Measurements from ENCODE around the gene SKOR1. TPM values are rescaled to one million over a fixed set of nuclear protein-coding genes. Genes with fewer than 3 reads are reported as not detected.
A peak's percentile ranks its signal among the peaks of the same experiment; 100 is the strongest.

The SKOR1 gene
- total RNA-seq, 1 experiment from 2014 or later: 0.13 TPM

DNA sequence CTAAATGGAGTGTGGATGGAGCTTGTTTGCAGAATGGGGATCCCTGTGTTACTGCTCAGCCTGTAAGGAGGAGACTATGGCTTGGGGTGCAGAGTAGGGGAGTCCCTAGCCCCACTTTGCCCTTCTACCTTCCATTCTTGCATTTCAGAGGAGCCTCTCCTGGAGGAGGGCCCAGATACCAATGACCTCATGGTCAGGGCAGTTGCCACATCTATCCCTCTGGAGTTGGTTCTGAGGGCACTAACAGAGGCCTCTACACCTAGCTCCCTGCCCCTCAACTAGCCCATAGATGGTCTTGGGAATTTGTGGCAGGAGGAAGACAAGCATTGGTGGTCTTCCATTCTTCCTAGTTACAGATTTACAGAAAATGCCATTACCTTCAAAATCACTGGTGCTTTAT, 6.1 kb downstream of the SKOR1 start:
- H3K79me2 ChIP-seq (ENCODE audit: low read depth): no peaks in the 10 kb centered on the region
- intact Hi-C loops (cut with micrococcal nuclease; ENCODE audit: unreplicated experiment): loop anchor here (10.0 kb wide), 4 partner anchors 587 to 947 kb away; no protein-coding TSS in a partner anchor
- TF ChIP-seq, protein P1, sequence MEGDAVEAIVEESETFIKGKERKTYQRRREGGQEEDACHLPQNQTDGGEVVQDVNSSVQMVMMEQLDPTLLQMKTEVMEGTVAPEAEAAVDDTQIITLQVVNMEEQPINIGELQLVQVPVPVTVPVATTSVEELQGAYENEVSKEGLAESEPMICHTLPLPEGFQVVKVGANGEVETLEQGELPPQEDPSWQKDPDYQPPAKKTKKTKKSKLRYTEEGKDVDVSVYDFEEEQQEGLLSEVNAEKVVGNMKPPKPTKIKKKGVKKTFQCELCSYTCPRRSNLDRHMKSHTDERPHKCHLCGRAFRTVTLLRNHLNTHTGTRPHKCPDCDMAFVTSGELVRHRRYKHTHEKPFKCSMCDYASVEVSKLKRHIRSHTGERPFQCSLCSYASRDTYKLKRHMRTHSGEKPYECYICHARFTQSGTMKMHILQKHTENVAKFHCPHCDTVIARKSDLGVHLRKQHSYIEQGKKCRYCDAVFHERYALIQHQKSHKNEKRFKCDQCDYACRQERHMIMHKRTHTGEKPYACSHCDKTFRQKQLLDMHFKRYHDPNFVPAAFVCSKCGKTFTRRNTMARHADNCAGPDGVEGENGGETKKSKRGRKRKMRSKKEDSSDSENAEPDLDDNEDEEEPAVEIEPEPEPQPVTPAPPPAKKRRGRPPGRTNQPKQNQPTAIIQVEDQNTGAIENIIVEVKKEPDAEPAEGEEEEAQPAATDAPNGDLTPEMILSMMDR (conservative IDR thresholded peaks at IDR 0.05): no peak
- TF ChIP-seq EZH2 (IDR thresholded peaks at IDR 0.05; ENCODE audit: low read depth): no peak
- no TSS peak for BruUV-seq (replicated peaks)
- CTCF ChIA-PET: interaction anchor here (0.9 kb wide), 1 partner anchor 530 kb away, joined by 4 read pairs; no protein-coding TSS in a partner anchor
- POLR2A ChIA-PET (ENCODE audit: unreplicated experiment): no interaction called here
- H3K9me2 ChIP-seq (ENCODE audit: insufficient read depth): no peaks in the 10 kb centered on the region
- no peaks in the 10 kb centered on the region for H3F3A ChIP-seq (ENCODE audit: insufficient read depth, low read depth)
- no peaks in the 10 kb centered on the region for H3K9me3 ChIP-seq (ENCODE audit: insufficient read depth, low read depth)
- H3K36me3 ChIP-seq (ENCODE audit: low read depth): no peaks in the 10 kb centered on the region
- no peaks in the 10 kb centered on the region; the same call in 1 of the 2 replicates for H3K27me3 ChIP-seq (ENCODE audit: insufficient read depth, low read depth)
- H3K4me1 ChIP-seq (replicated peaks; ENCODE audit: insufficient read depth): no peaks in the 10 kb centered on the region
- no peaks in the 10 kb centered on the region for H4K20me1 ChIP-seq (ENCODE audit: insufficient read depth)
- no peak overlapping the region for H3K4me3 ChIP-seq
- H3K27ac ChIP-seq: no peak overlapping the region
- H3K4me2 ChIP-seq: no peak overlapping the region
- H2AFZ ChIP-seq: no peak overlapping the region
- DNase-seq: no peak

DNA sequence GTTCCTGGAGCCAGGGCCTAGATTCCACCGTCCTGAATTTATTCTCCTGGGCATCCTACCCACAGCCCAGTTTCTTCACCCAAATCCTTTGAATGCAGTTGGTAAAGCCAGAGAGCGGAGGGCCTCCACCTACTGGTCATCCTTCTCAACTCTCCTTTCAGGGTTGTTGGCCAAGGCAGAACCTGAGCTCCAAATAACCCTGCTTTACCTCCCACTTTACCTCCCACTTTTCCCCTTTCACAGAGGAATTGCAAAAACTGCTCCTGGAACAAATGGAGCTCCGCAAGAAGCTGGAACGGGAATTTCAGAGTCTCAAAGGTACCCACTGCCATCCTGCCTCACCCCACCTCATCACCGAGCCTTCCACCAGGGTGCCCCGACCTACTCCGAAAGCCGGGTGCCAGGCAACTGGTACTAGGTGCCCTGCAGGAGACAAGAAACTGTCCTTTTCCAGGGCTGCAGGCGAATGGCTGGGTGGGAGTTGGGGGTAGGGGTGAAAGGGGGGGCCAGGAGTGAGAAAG, 6.8 kb downstream of the SKOR1 start:
- no peaks in the 10 kb centered on the region for H3K9me2 ChIP-seq (ENCODE audit: insufficient read depth)
- no peaks in the 10 kb centered on the region for H3F3A ChIP-seq (ENCODE audit: insufficient read depth, low read depth)
- H4K20me1 ChIP-seq (ENCODE audit: insufficient read depth): no peaks in the 10 kb centered on the region
- no peak for DNase-seq
- H3K27ac ChIP-seq: no peak overlapping the region
- intact Hi-C loops (cut with micrococcal nuclease; ENCODE audit: unreplicated experiment): loop anchor here (10.0 kb wide), 4 partner anchors 587 to 947 kb away; no protein-coding TSS in a partner anchor
- BruUV-seq (replicated peaks): no TSS peak
- H3K9me3 ChIP-seq (ENCODE audit: insufficient read depth, low read depth): no peaks in the 10 kb centered on the region
- H3K27me3 ChIP-seq (ENCODE audit: insufficient read depth, low read depth): no peaks in the 10 kb centered on the region; the same call in 1 of the 2 replicates
- no peaks in the 10 kb centered on the region for H3K4me1 ChIP-seq (replicated peaks; ENCODE audit: insufficient read depth)
- no peak overlapping the region for H3K4me3 ChIP-seq
- TF ChIP-seq, protein P1 (conservative IDR thresholded peaks at IDR 0.05): peak; percentile 47
- no peak for TF ChIP-seq EZH2 (IDR thresholded peaks at IDR 0.05; ENCODE audit: low read depth)
- H2AFZ ChIP-seq: no peak overlapping the region
- ChIA-PET CTCF (interaction anchor here (0.9 kb wide), 1 partner anchor 531 kb away, joined by 4 read pairs; no protein-coding TSS in a partner anchor), POLR2A (ENCODE audit: unreplicated experiment) (no interaction called here)
- H3K79me2 ChIP-seq (ENCODE audit: low read depth): no peaks in the 10 kb centered on the region
- no peak overlapping the region for H3K4me2 ChIP-seq
- no peaks in the 10 kb centered on the region for H3K36me3 ChIP-seq (ENCODE audit: low read depth)

DNA sequence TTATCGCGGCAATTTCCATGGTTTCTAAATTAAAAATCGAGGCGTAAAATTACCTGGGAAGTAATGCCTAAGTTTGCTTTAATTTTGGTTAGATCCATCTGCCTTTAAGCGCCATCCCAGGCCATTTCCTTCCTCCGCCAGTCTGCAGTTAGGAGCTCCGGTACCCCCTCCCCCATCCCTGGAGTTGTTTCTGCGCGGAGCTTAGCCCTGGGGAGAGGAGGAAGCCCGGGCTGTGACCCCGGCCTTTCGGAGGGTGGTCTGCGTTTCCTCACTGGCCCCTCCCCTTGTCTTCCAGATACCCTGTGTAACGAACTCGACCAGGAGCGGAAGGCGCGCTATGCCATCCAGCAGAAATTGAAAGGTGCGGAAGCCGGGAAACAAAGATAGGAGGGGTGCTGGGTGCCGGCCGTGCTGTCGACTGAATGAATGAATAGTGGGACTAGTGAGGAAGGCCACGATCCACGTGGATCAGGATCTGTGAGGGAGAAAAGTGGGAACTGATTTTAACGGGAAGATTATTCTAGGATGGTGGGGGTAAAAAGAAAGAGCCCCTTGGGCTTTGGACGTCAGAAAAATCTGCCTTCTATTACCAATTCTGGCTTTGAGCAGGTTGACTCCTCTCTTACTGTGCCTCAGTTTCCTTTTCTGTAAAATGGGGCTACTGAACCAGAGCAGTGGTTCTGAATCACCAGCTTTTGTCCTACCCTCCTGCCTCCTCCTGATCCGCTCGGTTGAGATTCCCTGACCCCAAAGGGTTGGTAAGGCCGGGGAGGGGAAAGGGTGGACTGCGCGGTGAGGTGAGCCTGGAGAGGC, 7.8 kb downstream of the SKOR1 start:
- no TSS peak for BruUV-seq (replicated peaks)
- Histone ChIP-seq H3K36me3 (ENCODE audit: low read depth) (no peaks in the 10 kb centered on the region), H3K27ac (no peak overlapping the region), H3K4me3 (peak overlapping the region; percentile 35; the same call in 1 of the 2 replicates), H3K9me2 (ENCODE audit: insufficient read depth) (no peaks in the 10 kb centered on the region), H3K79me2 (ENCODE audit: low read depth) (no peaks in the 10 kb centered on the region), H4K20me1 (ENCODE audit: insufficient read depth) (no peaks in the 10 kb centered on the region), H3K9me3 (ENCODE audit: insufficient read depth, low read depth) (no peaks in the 10 kb centered on the region), H2AFZ (no peak overlapping the region), H3K27me3 (ENCODE audit: insufficient read depth, low read depth) (no peaks in the 10 kb centered on the region; the same call in 1 of the 2 replicates), H3K4me2 (peak overlapping the region; percentile 78), H3F3A (ENCODE audit: insufficient read depth, low read depth) (no peaks in the 10 kb centered on the region), H3K4me1 (replicated peaks; ENCODE audit: insufficient read depth) (peaks cover under 1% of the 10 kb centered on the region; the same call in 1 of the 2 replicates)
- ChIA-PET CTCF (no interaction called here), POLR2A (ENCODE audit: unreplicated experiment) (no interaction called here)
- DNase-seq: no peak
- intact Hi-C loops (cut with micrococcal nuclease; ENCODE audit: unreplicated experiment): loop anchor here (10.0 kb wide), 4 partner anchors 588 to 948 kb away; no protein-coding TSS in a partner anchor
- TF ChIP-seq, protein P1 (conservative IDR thresholded peaks at IDR 0.05): no peak
- TF ChIP-seq EZH2 (IDR thresholded peaks at IDR 0.05; ENCODE audit: low read depth): no peak

All from PC-9 (cell line).